MM.1S (cell line): Measurements from ENCODE around the gene PHLPP2.

ENCODE experiments used
- EZH2 ChIP-seq: fragments of 300-600 bp; sonication (generic); optimal IDR thresholded peaks from 2 replicates; pipeline ENCODE3; 2017; ENCODE audit warnings: low read depth, mild to moderate bottlenecking, antibody characterized with exemption, low read length, mixed read lengths
- EZH2phosphoT487 ChIP-seq: fragments of 300-600 bp; sonication (generic); IDR thresholded peaks from 2 replicates; pipeline ENCODE4 v1.6.1; 2018; ENCODE audit warnings: antibody characterized with exemption, low read length
- TF ChIP-seq, protein P1 (sequence below): fragments of 300-600 bp; sonication (generic); IDR thresholded peaks from 2 replicates; pipeline ENCODE4 v1.5.1; 2016; ENCODE audit warnings: antibody characterized with exemption, low read length, mixed read lengths

- TF ChIP-seq, protein P1, sequence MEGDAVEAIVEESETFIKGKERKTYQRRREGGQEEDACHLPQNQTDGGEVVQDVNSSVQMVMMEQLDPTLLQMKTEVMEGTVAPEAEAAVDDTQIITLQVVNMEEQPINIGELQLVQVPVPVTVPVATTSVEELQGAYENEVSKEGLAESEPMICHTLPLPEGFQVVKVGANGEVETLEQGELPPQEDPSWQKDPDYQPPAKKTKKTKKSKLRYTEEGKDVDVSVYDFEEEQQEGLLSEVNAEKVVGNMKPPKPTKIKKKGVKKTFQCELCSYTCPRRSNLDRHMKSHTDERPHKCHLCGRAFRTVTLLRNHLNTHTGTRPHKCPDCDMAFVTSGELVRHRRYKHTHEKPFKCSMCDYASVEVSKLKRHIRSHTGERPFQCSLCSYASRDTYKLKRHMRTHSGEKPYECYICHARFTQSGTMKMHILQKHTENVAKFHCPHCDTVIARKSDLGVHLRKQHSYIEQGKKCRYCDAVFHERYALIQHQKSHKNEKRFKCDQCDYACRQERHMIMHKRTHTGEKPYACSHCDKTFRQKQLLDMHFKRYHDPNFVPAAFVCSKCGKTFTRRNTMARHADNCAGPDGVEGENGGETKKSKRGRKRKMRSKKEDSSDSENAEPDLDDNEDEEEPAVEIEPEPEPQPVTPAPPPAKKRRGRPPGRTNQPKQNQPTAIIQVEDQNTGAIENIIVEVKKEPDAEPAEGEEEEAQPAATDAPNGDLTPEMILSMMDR: no peak
- TF ChIP-seq EZH2: no peak
- TF ChIP-seq EZH2phosphoT487: no peak
These were observed 36.6 kb downstream of the PHLPP2 start for GRCh38 chr16:71687861-71688260.
